ENCODE measurements around the gene CHSY3.

DNA sequence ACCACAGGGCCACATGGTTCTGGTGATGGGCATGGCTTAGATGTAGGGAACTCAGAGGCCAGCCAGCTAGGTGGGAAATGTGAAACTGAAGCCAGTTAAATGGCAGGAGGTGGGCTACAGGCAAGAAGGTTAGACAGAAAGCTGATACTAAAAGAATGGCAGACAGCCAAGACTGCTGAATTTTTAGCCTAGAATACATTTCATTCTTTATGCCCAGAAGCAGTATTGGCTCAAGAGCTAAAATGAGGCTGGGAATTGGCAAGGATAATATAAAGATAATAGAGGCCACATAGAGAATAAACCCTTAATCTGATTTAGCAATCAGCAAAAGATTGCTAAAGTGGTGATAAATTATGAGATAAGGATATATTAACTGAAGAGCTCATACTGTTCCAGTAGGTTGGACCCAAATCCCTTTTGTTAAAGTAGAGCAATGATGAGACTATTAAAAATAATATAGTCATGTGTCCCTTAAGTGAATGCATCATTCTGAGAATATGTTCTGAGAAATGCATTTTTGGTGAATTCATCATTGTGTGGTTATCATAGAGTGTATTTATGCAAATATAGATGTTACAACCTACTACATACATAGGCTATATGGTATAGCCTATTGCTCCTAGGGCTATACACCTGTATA lies 234.3 kb downstream of the CHSY3 start:
- TF ChIP-seq, protein P1, sequence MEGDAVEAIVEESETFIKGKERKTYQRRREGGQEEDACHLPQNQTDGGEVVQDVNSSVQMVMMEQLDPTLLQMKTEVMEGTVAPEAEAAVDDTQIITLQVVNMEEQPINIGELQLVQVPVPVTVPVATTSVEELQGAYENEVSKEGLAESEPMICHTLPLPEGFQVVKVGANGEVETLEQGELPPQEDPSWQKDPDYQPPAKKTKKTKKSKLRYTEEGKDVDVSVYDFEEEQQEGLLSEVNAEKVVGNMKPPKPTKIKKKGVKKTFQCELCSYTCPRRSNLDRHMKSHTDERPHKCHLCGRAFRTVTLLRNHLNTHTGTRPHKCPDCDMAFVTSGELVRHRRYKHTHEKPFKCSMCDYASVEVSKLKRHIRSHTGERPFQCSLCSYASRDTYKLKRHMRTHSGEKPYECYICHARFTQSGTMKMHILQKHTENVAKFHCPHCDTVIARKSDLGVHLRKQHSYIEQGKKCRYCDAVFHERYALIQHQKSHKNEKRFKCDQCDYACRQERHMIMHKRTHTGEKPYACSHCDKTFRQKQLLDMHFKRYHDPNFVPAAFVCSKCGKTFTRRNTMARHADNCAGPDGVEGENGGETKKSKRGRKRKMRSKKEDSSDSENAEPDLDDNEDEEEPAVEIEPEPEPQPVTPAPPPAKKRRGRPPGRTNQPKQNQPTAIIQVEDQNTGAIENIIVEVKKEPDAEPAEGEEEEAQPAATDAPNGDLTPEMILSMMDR (IDR thresholded peaks at IDR 0.05), result no peak
- TF ChIP-seq POLR2A (IDR thresholded peaks at IDR 0.05), result no peak
